Right lobe of liver (tissue), 6 donors: Measurements from ENCODE around the gene OSBPL2. TPM values are rescaled to one million over a fixed set of nuclear protein-coding genes. Genes with fewer than 3 reads are reported as not detected.

Experiments
- ATAC-seq, 4 donors: fragments of 200-7000 bp; cut with Tn5 transposase; one replicate each; pipeline ENCODE4 v1.9.1; 2020; ENCODE audit warnings: mild to moderate bottlenecking in 4 of 4, moderate library complexity in 4 of 4
- DNase-seq, 3 donors: peaks; one replicate each; pipeline ENCODE4 v3.0.0-alpha.2; 2020
- H3K27ac ChIP-seq, 3 donors: fragments of 200-600 bp; one replicate each; pipeline ENCODE4 v1.8.0; 2022
- H3K27me3 ChIP-seq, 2 donors: fragments of 200-600 bp; one replicate each; pipeline ENCODE4 v1.8.0; 2022
- H3K36me3 ChIP-seq, 4 donors: fragments of 200-600 bp; sonication (generic) in 1 of 4; one replicate each; pipeline versions ENCODE4 v1.5.1 to v1.8.0; 2017 to 2022; ENCODE audit warnings: control low read depth in 1 of 4
- H3K4me1 ChIP-seq, 4 donors: fragments of 200-600 bp; sonication (generic) in 1 of 4; one replicate each; pipeline versions ENCODE4 v1.5.1 to v1.8.0; 2017 to 2022; ENCODE audit warnings: control low read depth in 1 of 4
- H3K4me3 ChIP-seq, 3 donors: fragments of 200-600 bp; one replicate each; pipeline ENCODE4 v1.8.0; 2022
- H3K9me3 ChIP-seq, 4 donors: fragments of 200-600 bp; sonication (generic) in 1 of 4; one replicate each; pipeline versions ENCODE4 v1.5.1 to v1.8.0; 2017 to 2022; ENCODE audit warnings: control low read depth in 1 of 4
- POLR2A ChIP-seq: fragments of 450-650 bp; IDR thresholded peaks from one replicate; pipeline ENCODE4 v1.6.1; 2017; ENCODE audit warnings: antibody characterized with exemption, mild to moderate bottlenecking
- WGBS: methylation state at CpG from one replicate; pipeline ENCODE4 v1.1.6; 2018; ENCODE audit warnings: low coverage, low lambda C conversion rate; ENCODE audit not compliant: insufficient coverage; ENCODE audit errors: missing lambda C conversion rate; 5-methylcytosine and 5-hydroxymethylcytosine counted together
- intact Hi-C, 2 donors: fragments of 100-400 bp; cut with DNase I; formaldehyde crosslinking; loops; one replicate each; pipeline versions ENCODE4 v1.11.2 to v1.14.1; 2022
- total RNA-seq, 6 experiments: library from RNA; depleted of rRNA in 2 of 6; stranded (reverse); fragments of >200 nt in 2 of 6; fragmentation: NEBNext Ultra II Directional in 3 of 6; extraction: Animal tissue kit (Norgen Biotek cat#: 25700) in 3 of 6; gene quantifications; one replicate each; pipeline versions ENCODE4 v1.1.0 to v1.2.4, GENCODE V29; 2016 to 2023
- TF ChIP-seq, protein P1 (sequence below), 4 donors: fragments of 200-600 bp in 3 of 4; fragments of 450-650 bp in 1 of 4; IDR thresholded peaks; one replicate each; pipeline versions ENCODE4 v1.5.1 to v1.8.0; 2016 to 2022; ENCODE audit warnings: antibody characterized with exemption in 4 of 4, mild to moderate bottlenecking in 2 of 4
- donor health status: DM: no; HTN: yes; CAD: no.
- donor health status: DM: no; HTN: no; CAD: no.
- donor health status: DM: no; HTN: no; CAD: no.
- donor health status: DM: no; HTN: yes; CAD: no.
- donor health status: DM: no; HTN: yes; CAD: no.

The OSBPL2 gene
- total RNA-seq, 6 experiments from 2014 or later: 15.6 to 27.8 (median 21.2) TPM

DNA sequence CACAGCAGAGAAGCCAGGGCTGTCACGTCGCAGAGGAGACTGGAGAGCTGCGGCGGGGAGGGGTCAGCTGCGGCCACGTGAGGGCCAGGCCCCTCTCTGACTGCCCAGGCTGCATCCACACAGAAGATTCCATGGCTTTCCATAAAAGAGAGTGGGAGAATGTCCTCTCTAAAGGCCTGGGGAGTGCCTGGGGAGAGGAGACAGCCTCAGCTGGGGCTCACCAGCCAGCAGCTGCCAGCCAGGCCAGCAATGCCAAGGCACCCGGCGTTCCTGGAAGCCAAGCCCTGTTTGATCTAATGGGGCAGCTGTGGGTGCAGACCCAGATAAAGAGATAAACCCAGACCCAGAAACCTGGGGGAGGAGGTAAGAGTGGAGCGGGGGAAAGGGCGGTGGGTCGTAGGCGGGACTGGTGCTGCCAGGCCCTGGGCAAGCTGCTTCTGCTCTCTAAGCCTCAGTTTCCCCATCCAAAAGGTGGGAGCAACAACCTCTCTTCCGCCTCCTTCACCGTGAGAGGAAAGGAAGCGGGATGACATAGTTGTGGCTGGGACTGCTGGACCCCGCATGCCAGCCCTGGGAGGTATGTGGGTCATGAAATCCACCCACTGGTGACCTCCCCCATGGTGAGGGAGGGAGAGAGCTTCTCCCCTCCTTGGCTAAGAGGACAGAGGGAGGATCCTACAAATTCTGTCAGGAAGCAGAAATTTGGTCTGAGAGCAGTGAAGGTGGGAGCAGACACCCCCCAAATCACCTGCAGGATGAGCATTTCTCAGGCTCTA lies 3.1 kb upstream of the OSBPL2 start:
- ATAC-seq: no peak
- DNase-seq: no peak
- no peak for TF ChIP-seq POLR2A
- TF ChIP-seq, protein P1, sequence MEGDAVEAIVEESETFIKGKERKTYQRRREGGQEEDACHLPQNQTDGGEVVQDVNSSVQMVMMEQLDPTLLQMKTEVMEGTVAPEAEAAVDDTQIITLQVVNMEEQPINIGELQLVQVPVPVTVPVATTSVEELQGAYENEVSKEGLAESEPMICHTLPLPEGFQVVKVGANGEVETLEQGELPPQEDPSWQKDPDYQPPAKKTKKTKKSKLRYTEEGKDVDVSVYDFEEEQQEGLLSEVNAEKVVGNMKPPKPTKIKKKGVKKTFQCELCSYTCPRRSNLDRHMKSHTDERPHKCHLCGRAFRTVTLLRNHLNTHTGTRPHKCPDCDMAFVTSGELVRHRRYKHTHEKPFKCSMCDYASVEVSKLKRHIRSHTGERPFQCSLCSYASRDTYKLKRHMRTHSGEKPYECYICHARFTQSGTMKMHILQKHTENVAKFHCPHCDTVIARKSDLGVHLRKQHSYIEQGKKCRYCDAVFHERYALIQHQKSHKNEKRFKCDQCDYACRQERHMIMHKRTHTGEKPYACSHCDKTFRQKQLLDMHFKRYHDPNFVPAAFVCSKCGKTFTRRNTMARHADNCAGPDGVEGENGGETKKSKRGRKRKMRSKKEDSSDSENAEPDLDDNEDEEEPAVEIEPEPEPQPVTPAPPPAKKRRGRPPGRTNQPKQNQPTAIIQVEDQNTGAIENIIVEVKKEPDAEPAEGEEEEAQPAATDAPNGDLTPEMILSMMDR (IDR thresholded peaks at IDR 0.05): no peak
- no peaks in the 10 kb centered on the region for H3K36me3 ChIP-seq
- H3K27me3 ChIP-seq: no peaks in the 10 kb centered on the region
- no peak overlapping the region for H3K27ac ChIP-seq
- peaks cover 0 to 15% (median 3%) of the 10 kb centered on the region in 4 donors for H3K4me1 ChIP-seq
- H3K4me3 ChIP-seq: no peak overlapping the region
- intact Hi-C loops: no loop called here
- H3K9me3 ChIP-seq: no peaks in the 10 kb centered on the region
- WGBS: 65% methylated on average over 7 of the region's 16 CpGs

DNA sequence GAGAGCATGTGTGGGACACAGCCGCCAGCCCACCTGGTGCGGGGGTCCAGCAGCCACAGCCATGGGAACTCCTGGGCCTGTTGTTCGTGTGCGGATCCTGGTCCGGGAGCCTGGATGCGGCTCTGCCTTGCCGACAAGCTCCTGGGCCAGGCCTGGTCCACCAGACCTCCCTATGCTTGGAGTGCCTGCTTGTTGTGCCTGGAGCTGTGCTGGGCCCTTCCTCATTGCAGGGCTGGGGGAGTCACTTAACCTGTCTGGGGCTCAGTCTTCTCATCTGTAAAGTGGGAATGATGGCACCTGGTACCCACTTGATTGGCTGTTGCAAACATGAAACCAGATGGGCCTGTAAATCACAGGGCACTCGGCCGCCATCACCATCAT lies 2.6 kb upstream of the OSBPL2 start:
- H3K36me3 ChIP-seq: no peaks in the 10 kb centered on the region
- H3K27ac ChIP-seq: no peak overlapping the region
- ATAC-seq: no peak
- H3K4me1 ChIP-seq: peaks cover 0 to 15% (median 3%) of the 10 kb centered on the region in 4 donors
- intact Hi-C loops: no loop called here
- H3K9me3 ChIP-seq: no peaks in the 10 kb centered on the region
- H3K27me3 ChIP-seq: no peaks in the 10 kb centered on the region
- no peak for DNase-seq
- no peak overlapping the region for H3K4me3 ChIP-seq
- no CpG with 5 or more reads among the region's 9 CpGs for WGBS
- TF ChIP-seq, protein P1 (IDR thresholded peaks at IDR 0.05): no peak
- TF ChIP-seq POLR2A: no peak

DNA sequence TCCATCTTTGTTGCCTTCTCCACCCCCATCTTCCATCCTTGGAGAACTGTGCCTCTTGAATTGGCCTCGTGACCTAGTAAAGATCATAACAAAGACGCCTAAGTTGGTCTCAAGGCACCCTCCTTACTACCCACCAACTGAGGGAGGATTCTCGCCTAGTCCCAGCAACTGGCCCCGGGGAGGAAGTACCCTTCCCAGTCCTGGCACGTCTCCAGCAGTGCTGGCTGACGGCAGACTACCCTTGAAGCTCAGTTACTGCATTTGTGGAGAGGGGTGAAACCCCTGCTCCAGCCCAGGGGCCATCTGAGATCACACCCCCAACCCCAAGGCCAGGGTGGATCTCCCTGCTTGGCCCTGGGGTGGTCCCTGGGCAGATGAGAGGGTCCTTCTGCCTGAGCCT lies 2.1 kb upstream of the OSBPL2 start:
- ATAC-seq (no peak), DNase-seq (no peak)
- intact Hi-C loops: no loop called here
- 92% methylated on average over 2 of the region's 6 CpGs for WGBS
- no peaks in the 10 kb centered on the region for H3K36me3 ChIP-seq
- no peaks in the 10 kb centered on the region for H3K27me3 ChIP-seq
- H3K4me3 ChIP-seq: no peak overlapping the region
- TF ChIP-seq, protein P1 (IDR thresholded peaks at IDR 0.05): no peak
- no peak for TF ChIP-seq POLR2A
- H3K9me3 ChIP-seq: no peaks in the 10 kb centered on the region
- no peak overlapping the region for H3K27ac ChIP-seq
- peaks cover 0 to 15% (median 3%) of the 10 kb centered on the region in 4 donors for H3K4me1 ChIP-seq

DNA sequence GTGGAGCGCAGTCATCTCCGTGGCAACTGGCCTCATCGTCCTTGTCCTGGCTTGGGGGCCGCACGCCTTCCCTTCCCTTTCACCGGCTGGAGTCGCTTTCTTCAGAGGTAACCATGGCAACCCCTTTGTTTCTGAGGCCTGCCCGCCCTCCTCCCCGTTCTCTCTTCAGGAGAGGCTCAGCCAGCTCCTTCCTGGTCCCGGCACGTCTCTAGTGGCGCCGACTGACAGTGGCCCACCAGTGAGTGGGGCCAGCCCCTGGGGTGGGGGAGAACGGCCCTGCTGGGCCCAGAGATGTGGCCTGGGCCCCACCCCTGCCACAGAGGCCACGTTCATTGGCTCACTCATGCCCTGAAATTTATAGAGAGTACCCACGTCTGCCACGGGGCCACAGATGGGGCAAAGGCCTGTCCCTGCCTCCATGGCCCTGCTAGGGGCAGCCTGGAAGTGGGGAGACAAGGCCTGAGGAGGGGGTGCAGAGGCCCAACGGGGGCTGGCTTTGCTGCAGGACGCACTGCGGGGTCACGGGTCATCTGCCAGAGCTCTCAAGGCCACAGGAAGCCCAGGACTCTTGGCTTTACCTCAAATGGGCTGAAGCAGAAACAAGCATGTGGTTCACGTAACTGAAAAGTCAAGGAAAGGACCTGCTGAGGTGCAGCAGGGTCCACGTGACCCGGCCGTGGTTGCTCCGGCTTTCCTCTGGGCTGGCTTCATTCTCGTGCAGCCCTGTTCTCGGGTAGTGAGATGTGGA lies 1.4 kb upstream of the OSBPL2 start:
- intact Hi-C loops: no loop called here
- DNase-seq (no peak), ATAC-seq (no peak)
- H3K36me3 ChIP-seq: no peaks in the 10 kb centered on the region
- 31% methylated on average over 4 of the region's 28 CpGs for WGBS
- TF ChIP-seq POLR2A: no peak
- TF ChIP-seq, protein P1 (IDR thresholded peaks at IDR 0.05): no peak
- H3K4me3 ChIP-seq: no peak overlapping the region
- H3K27me3 ChIP-seq: no peaks in the 10 kb centered on the region
- no peak overlapping the region for H3K27ac ChIP-seq
- H3K4me1 ChIP-seq: peaks cover 0 to 15% (median 3%) of the 10 kb centered on the region in 4 donors
- no peaks in the 10 kb centered on the region for H3K9me3 ChIP-seq
